MM.1S (cell line): ENCODE results near the gene CCDC40.

Experiments used
- DNase-seq: peaks from one replicate; pipeline ENCODE4 v3.0.0-alpha.2; 2015
- H2AFZ ChIP-seq: fragments of 300-600 bp; sonication (generic); 2 replicates; pipeline ENCODE4 v1.6.0; 2016; ENCODE audit warnings: antibody characterized with exemption, low read length
- H3F3A ChIP-seq: fragments of 300-600 bp; sonication (generic); 2 replicates; pipeline ENCODE4 v1.6.1; 2016; ENCODE audit warnings: mild to moderate bottlenecking, antibody characterized with exemption, low read length, moderate library complexity, mixed read lengths; ENCODE audit not compliant: insufficient read depth
- H3K27ac ChIP-seq: fragments of 300-600 bp; sonication (generic); 2 replicates; pipeline ENCODE4 v1.5.1; 2016; ENCODE audit warnings: mild to moderate bottlenecking, low read length
- H3K27me3 ChIP-seq: fragments of 300-600 bp; sonication (generic); replicated peaks from 2 replicates; pipeline ENCODE4 v1.6.0; 2016; ENCODE audit warnings: low read length; ENCODE audit not compliant: insufficient read depth
- H3K36me3 ChIP-seq: fragments of 300-600 bp; sonication (generic); replicated peaks from 2 replicates; pipeline ENCODE4 v1.6.1; 2016; ENCODE audit warnings: mild to moderate bottlenecking, low read length, mixed read lengths; ENCODE audit not compliant: insufficient read depth
- H3K4me1 ChIP-seq: fragments of 300-600 bp; sonication (generic); 2 replicates; pipeline ENCODE4 v1.6.1; 2016; ENCODE audit warnings: low read length, mixed read lengths
- H3K4me2 ChIP-seq: fragments of 300-600 bp; sonication (generic); 2 replicates; pipeline ENCODE4 v1.6.0; 2016; ENCODE audit warnings: low read depth, low read length
- H3K4me3 ChIP-seq: fragments of 300-600 bp; sonication (generic); 2 replicates; pipeline ENCODE4 v1.5.1; 2016; ENCODE audit warnings: low read length, mixed read lengths
- H3K79me2 ChIP-seq: fragments of 300-600 bp; sonication (generic); 2 replicates; pipeline ENCODE4 v1.6.1; 2016; ENCODE audit warnings: mixed run types, low read length, mixed read lengths
- H3K9ac ChIP-seq: fragments of 300-600 bp; sonication (generic); 2 replicates; pipeline ENCODE4 v1.6.1; 2016; ENCODE audit warnings: low read length, mixed read lengths
- H3K9me2 ChIP-seq: fragments of 300-600 bp; sonication (generic); replicated peaks from 2 replicates; pipeline ENCODE4 v1.6.1; 2016; ENCODE audit warnings: mild to moderate bottlenecking, low read length, mixed read lengths; ENCODE audit not compliant: insufficient read depth
- H3K9me3 ChIP-seq: fragments of 300-600 bp; sonication (generic); replicated peaks from 2 replicates; pipeline ENCODE4 v1.6.1; 2016; ENCODE audit warnings: mild to moderate bottlenecking, low read length, mixed read lengths; ENCODE audit not compliant: insufficient read depth
- H4K20me1 ChIP-seq: fragments of 300-600 bp; sonication (generic); 2 replicates; pipeline ENCODE4 v1.6.1; 2016; ENCODE audit warnings: mild to moderate bottlenecking, low read length, moderate library complexity, mixed read lengths; ENCODE audit not compliant: insufficient read depth
- EZH2 ChIP-seq: fragments of 300-600 bp; sonication (generic); optimal IDR thresholded peaks from 2 replicates; pipeline ENCODE3; 2017; ENCODE audit warnings: low read depth, mild to moderate bottlenecking, antibody characterized with exemption, low read length, mixed read lengths
- EZH2phosphoT487 ChIP-seq: fragments of 300-600 bp; sonication (generic); IDR thresholded peaks from 2 replicates; pipeline ENCODE4 v1.6.1; 2018; ENCODE audit warnings: antibody characterized with exemption, low read length
- TF ChIP-seq, protein P1 (sequence below): fragments of 300-600 bp; sonication (generic); IDR thresholded peaks from 2 replicates; pipeline ENCODE4 v1.5.1; 2016; ENCODE audit warnings: antibody characterized with exemption, low read length, mixed read lengths

Gene CCDC40

DNA sequence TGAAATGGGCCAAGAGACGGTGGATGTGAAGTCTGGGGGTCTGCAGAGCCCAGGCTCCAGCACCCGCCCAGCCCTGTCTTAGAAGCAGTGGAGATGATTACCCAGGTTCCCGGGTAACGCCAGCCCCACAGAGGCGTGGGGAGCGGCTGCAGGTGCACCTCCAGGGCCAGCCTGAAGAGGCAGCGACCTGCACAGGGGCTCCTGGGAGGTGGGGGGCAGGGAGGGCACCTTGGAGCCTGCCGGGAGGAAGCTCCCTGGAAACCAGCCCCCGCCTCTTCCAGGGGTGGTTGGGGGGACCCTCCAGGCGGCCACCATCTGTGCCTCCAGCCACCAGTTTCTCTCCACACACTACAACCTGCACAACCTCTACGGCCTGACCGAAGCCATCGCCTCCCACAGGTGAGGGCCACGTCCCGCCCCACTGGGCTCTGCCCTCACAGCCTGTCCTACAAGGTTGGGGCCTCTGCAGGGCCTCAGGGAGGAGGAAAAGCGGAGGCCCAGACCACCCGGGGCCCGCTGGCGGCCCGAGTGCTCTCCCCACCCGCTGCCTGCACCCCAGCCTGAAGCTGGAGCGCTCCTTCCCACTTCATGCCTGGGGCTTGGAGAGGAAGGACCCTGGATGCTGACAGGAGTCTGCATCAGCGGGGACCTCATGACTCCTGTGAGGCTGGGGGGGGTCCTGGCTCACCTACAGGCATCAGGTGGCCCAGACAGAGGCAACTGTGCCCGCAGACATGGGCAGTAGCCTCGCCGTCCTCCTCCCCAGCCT, 75.4 kb downstream of the CCDC40 start:
- TF ChIP-seq EZH2 (no peak), EZH2phosphoT487 (no peak)
- TF ChIP-seq, protein P1, sequence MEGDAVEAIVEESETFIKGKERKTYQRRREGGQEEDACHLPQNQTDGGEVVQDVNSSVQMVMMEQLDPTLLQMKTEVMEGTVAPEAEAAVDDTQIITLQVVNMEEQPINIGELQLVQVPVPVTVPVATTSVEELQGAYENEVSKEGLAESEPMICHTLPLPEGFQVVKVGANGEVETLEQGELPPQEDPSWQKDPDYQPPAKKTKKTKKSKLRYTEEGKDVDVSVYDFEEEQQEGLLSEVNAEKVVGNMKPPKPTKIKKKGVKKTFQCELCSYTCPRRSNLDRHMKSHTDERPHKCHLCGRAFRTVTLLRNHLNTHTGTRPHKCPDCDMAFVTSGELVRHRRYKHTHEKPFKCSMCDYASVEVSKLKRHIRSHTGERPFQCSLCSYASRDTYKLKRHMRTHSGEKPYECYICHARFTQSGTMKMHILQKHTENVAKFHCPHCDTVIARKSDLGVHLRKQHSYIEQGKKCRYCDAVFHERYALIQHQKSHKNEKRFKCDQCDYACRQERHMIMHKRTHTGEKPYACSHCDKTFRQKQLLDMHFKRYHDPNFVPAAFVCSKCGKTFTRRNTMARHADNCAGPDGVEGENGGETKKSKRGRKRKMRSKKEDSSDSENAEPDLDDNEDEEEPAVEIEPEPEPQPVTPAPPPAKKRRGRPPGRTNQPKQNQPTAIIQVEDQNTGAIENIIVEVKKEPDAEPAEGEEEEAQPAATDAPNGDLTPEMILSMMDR = no peak
- no peak overlapping the region for H3K9ac ChIP-seq
- H3K79me2 ChIP-seq = no peaks in the 10 kb centered on the region
- no peak overlapping the region for H3K4me3 ChIP-seq
- peaks cover 98% of the 10 kb centered on the region for H3K27me3 ChIP-seq
- no peaks in the 10 kb centered on the region for H3K9me2 ChIP-seq
- H3K4me2 ChIP-seq = no peak overlapping the region
- H4K20me1 ChIP-seq = no peaks in the 10 kb centered on the region
- H2AFZ ChIP-seq = no peak overlapping the region
- no peaks in the 10 kb centered on the region for H3F3A ChIP-seq
- no peaks in the 10 kb centered on the region for H3K9me3 ChIP-seq
- no peaks in the 10 kb centered on the region for H3K4me1 ChIP-seq
- no peaks in the 10 kb centered on the region for H3K36me3 ChIP-seq
- no peak overlapping the region for H3K27ac ChIP-seq
- no peak for DNase-seq

DNA sequence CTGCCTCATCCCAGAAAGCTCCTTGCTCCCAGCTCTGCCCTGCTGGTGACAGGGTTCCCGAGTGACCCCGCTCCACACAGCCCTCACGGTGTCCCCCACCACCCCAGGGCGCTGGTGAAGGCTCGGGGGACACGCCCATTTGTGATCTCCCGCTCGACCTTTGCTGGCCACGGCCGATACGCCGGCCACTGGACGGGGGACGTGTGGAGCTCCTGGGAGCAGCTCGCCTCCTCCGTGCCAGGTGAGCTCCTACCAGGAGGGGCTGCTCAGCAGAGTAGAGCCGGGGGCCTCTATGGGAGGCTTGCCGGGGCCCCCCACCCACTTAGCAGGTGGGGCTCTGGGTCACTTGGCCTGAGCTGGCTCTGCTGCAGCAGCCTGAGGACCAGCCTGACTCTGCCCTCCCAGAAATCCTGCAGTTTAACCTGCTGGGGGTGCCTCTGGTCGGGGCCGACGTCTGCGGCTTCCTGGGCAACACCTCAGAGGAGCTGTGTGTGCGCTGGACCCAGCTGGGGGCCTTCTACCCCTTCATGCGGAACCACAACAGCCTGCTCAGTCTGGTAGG, 76.1 kb downstream of the CCDC40 start:
- TF ChIP-seq EZH2 (no peak), EZH2phosphoT487 (no peak)
- TF ChIP-seq, protein P1 = no peak
- Histone ChIP-seq H3K4me1 (no peaks in the 10 kb centered on the region), H3K36me3 (no peaks in the 10 kb centered on the region), H3K27me3 (peaks cover 98% of the 10 kb centered on the region), H2AFZ (no peak overlapping the region), H3K4me2 (no peak overlapping the region), H3K27ac (no peak overlapping the region), H3K79me2 (no peaks in the 10 kb centered on the region), H3K9me2 (no peaks in the 10 kb centered on the region), H3K9ac (no peak overlapping the region), H4K20me1 (no peaks in the 10 kb centered on the region), H3K9me3 (no peaks in the 10 kb centered on the region), H3K4me3 (no peak overlapping the region), H3F3A (no peaks in the 10 kb centered on the region)
- no peak for DNase-seq

DNA sequence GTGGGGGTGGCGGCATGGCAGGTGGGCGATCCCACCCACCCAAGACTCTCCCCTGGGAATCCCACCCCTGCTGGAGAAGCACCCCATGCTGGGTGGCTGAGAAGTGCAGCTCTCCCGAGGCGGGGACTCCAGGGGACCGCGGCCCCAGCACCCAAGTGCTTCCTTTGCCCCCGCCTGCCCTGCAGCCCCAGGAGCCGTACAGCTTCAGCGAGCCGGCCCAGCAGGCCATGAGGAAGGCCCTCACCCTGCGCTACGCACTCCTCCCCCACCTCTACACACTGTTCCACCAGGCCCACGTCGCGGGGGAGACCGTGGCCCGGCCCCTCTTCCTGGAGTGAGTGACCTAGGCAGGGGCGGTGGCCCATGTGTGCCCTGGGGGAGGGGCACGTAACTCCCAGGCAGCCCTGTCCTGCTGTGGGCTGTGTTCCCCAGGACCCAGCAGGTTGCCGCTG, 76.6 kb downstream of the CCDC40 start:
- no peak for DNase-seq

More for the DNA sequence above, 76.6 kb downstream of the CCDC40 start:
- H3K27me3 ChIP-seq = peaks cover 100% of the 10 kb centered on the region
- no peak overlapping the region for H3K27ac ChIP-seq
- no peak for TF ChIP-seq EZH2phosphoT487
- TF ChIP-seq EZH2 = no peak
- TF ChIP-seq, protein P1 = no peak
- no peaks in the 10 kb centered on the region for H3K9me2 ChIP-seq
- no peaks in the 10 kb centered on the region for H3F3A ChIP-seq
- H3K9me3 ChIP-seq = no peaks in the 10 kb centered on the region
- no peak overlapping the region for H3K4me2 ChIP-seq
- no peaks in the 10 kb centered on the region for H3K4me1 ChIP-seq
- H3K79me2 ChIP-seq = no peaks in the 10 kb centered on the region
- no peaks in the 10 kb centered on the region for H4K20me1 ChIP-seq
- no peak overlapping the region for H3K4me3 ChIP-seq
- H2AFZ ChIP-seq = no peak overlapping the region
- H3K9ac ChIP-seq = no peak overlapping the region
- H3K36me3 ChIP-seq = no peaks in the 10 kb centered on the region
